Osteoblast (primary cell): ENCODE results near the gene NRAS. TPM values are rescaled to one million over a fixed set of nuclear protein-coding genes. Genes with fewer than 3 reads are reported as not detected.

Source experiments
- DNase-seq: peaks from one replicate; pipeline ENCODE4 v3.0.0; 2011; ENCODE audit warnings: low spot score, mixed read lengths; ENCODE audit not compliant: insufficient read length; ENCODE audit errors: missing footprints
- H2AFZ ChIP-seq: 2 replicates; pipeline ENCODE4 v1.6.0; 2011; ENCODE audit warnings: mild to moderate bottlenecking, low read length
- H3K27ac ChIP-seq: 2 replicates; pipeline ENCODE4 v1.5.1; 2011; ENCODE audit warnings: mild to moderate bottlenecking, low read depth, low read length, moderate library complexity
- H3K27me3 ChIP-seq: 2 replicates; pipeline ENCODE4 v1.6.0; 2012; ENCODE audit warnings: mild to moderate bottlenecking, control low read depth, inconsistent platforms, low read length, moderate library complexity; ENCODE audit not compliant: insufficient read depth
- H3K36me3 ChIP-seq: 2 replicates; pipeline ENCODE4 v1.5.1; 2011; ENCODE audit warnings: mild to moderate bottlenecking, low read length, control low read depth, moderate library complexity; ENCODE audit not compliant: insufficient read depth
- H3K4me1 ChIP-seq: 2 replicates; pipeline ENCODE4 v1.5.1; 2011; ENCODE audit warnings: mild to moderate bottlenecking, low read length, control low read depth, moderate library complexity; ENCODE audit not compliant: insufficient read depth
- H3K4me2 ChIP-seq: 2 replicates; pipeline ENCODE4 v1.6.0; 2011; ENCODE audit warnings: mild to moderate bottlenecking, low read length; ENCODE audit not compliant: insufficient read depth
- H3K4me3 ChIP-seq: fragments of 200-600 bp; sonication (generic); 3 replicates; pipeline ENCODE4 v1.5.1; 2012; ENCODE audit warnings: mild to moderate bottlenecking, low read length, inconsistent platforms; ENCODE audit not compliant: insufficient read depth
- H3K79me2 ChIP-seq: 2 replicates; pipeline ENCODE4 v1.6.0; 2012; ENCODE audit warnings: mild to moderate bottlenecking, low read length, control low read depth, inconsistent platforms; ENCODE audit not compliant: insufficient read depth
- H3K9me3 ChIP-seq: 2 replicates; pipeline ENCODE4 v1.5.1; 2011; ENCODE audit warnings: low read depth, low read length, control low read depth
- H4K20me1 ChIP-seq: 2 replicates; pipeline ENCODE4 v1.6.0; 2012; ENCODE audit warnings: mild to moderate bottlenecking, low read length, control low read depth; ENCODE audit not compliant: insufficient read depth
- total RNA-seq: library from RNA; depleted of rRNA; stranded (reverse); fragments of >200 nt; gene quantifications from 2 replicates; pipeline ENCODE4 v1.2.3, GENCODE V29; 2012
- TF ChIP-seq, protein P1 (sequence below): IDR thresholded peaks from 2 replicates; pipeline ENCODE4 v1.5.1; 2011; ENCODE audit warnings: mild to moderate bottlenecking, low read depth, low read length, moderate library complexity; ENCODE audit errors: extremely low read depth

Gene NRAS
- total RNA-seq, 1 donor = 67.0 TPM

DNA sequence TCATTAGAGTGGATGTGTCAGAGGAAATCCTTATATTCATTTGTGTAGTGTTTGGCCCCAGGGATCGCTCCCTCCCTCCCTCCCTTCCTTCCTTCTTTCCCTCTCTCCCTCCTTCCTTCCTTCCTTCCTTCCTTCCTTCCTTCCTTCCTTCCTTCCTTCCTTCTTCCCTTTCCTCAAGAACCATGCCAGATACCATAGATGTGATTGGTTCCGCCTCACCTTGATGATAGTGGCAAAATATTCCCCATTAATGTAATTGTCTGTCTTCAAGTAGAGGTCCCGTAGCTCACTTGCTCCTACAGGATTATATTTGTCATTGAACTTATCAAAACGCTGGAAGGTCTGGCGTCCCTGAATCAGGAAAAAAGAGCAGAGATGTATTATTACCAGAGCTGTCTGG, 38.9 kb downstream of the NRAS start:
- Histone ChIP-seq H4K20me1 (no peaks in the 10 kb centered on the region), H3K9me3 (no peaks in the 10 kb centered on the region), H3K4me2 (no peak overlapping the region), H3K27ac (no peak overlapping the region), H2AFZ (no peak overlapping the region), H3K27me3 (peaks cover 22% of the 10 kb centered on the region), H3K79me2 (no peaks in the 10 kb centered on the region), H3K4me3 (no peak overlapping the region), H3K36me3 (no peaks in the 10 kb centered on the region), H3K4me1 (no peaks in the 10 kb centered on the region)
- TF ChIP-seq, protein P1, sequence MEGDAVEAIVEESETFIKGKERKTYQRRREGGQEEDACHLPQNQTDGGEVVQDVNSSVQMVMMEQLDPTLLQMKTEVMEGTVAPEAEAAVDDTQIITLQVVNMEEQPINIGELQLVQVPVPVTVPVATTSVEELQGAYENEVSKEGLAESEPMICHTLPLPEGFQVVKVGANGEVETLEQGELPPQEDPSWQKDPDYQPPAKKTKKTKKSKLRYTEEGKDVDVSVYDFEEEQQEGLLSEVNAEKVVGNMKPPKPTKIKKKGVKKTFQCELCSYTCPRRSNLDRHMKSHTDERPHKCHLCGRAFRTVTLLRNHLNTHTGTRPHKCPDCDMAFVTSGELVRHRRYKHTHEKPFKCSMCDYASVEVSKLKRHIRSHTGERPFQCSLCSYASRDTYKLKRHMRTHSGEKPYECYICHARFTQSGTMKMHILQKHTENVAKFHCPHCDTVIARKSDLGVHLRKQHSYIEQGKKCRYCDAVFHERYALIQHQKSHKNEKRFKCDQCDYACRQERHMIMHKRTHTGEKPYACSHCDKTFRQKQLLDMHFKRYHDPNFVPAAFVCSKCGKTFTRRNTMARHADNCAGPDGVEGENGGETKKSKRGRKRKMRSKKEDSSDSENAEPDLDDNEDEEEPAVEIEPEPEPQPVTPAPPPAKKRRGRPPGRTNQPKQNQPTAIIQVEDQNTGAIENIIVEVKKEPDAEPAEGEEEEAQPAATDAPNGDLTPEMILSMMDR = no peak
- DNase-seq = no peak

DNA sequence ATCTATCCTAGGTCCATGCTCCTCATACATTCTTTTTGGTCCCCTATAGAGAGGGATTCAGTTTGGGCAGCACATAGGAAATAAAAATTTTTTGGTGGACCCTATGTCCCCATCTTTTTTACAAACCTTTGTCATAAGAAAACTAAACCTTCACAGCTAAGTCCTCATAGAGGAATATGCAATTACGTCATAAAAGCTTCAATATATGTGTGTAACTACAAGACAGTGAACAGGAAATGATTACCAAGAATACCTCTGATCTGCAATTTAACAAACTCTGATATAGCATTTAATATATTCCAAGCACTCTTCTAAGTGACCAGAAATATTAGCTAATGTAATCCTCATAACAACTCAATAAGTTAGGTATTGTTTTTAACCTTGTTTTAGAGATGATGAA, 40.5 kb downstream of the NRAS start:
- Histone ChIP-seq H3K9me3 (no peaks in the 10 kb centered on the region), H3K79me2 (no peaks in the 10 kb centered on the region), H3K27ac (no peak overlapping the region), H3K4me1 (no peaks in the 10 kb centered on the region), H4K20me1 (no peaks in the 10 kb centered on the region), H3K4me3 (no peak overlapping the region), H3K27me3 (peaks cover 22% of the 10 kb centered on the region), H2AFZ (no peak overlapping the region), H3K36me3 (no peaks in the 10 kb centered on the region), H3K4me2 (no peak overlapping the region)
- no peak for DNase-seq
- TF ChIP-seq, protein P1 = no peak

DNA sequence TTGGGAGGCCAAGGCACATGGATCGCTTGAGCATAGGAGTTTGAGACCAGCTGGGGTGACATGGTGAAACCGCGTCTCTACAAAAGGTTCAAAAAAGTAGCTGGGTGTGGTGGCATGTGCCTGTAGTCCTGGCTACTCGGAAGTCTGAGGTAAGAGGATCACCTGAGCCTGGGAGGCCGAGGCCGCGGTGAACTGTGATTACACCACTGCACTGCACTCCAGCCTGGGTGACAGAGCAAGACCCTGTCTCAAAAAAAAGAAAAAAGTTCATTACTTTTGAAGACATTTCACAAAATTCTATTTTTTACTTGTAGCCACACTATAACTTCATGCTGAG, 44.7 kb downstream of the NRAS start:
- Histone ChIP-seq H3K27me3 (peaks cover 11% of the 10 kb centered on the region), H3K79me2 (peaks cover 7% of the 10 kb centered on the region), H3K4me1 (peaks cover 7% of the 10 kb centered on the region), H3K4me3 (no peak overlapping the region), H3K36me3 (no peaks in the 10 kb centered on the region), H3K4me2 (no peak overlapping the region), H4K20me1 (no peaks in the 10 kb centered on the region), H3K9me3 (no peaks in the 10 kb centered on the region), H2AFZ (no peak overlapping the region), H3K27ac (no peak overlapping the region)
- TF ChIP-seq, protein P1 = no peak
- no peak for DNase-seq

DNA sequence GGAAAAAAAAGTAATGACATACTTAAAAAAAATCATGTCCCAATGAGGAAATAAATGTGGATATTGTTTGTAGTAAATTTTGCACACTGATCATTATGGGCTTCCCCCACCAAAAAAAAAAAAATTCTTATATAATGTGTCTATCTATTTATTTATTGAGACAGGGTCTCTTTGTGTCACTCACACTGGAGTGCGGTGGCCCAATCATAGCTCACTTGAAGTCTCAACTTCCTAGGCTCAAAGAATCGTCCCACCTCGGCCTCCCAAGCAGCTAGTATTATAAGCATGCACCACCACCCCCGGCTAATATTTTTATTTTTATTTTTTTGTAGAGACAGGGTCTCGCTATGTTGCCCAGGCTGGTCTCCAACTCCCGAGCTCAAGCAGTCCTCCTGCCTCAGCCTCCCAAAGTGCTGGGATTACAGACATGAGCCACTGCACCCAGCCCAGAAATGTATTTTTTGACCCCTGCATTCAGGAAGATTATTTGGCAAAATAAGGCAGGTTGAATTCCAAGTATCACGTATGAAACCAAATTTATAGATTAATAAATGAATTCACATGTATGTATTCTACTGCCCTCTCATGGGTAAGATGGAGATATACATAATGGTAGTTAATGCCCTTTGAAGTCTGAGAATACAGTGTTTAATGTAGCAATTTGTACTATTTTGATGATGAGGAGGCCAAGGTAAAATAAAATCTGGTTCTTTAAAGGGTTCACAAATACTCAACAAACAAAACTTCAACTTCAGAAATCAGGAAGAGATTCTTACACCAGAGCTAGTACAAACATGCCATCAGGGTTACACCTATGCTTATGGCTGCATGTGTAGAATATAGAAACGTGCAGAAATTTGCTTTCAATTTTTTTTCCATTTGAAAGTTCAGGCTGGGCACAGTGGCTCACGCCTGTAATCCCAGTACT, 45.3 kb downstream of the NRAS start:
- Histone ChIP-seq H3K79me2 (peaks cover 10% of the 10 kb centered on the region), H4K20me1 (no peaks in the 10 kb centered on the region), H2AFZ (no peak overlapping the region), H3K36me3 (no peaks in the 10 kb centered on the region), H3K4me1 (peaks cover 7% of the 10 kb centered on the region), H3K9me3 (no peaks in the 10 kb centered on the region), H3K27ac (no peak overlapping the region), H3K4me3 (no peak overlapping the region), H3K27me3 (peaks cover 11% of the 10 kb centered on the region), H3K4me2 (peak overlapping the region; percentile 98)
- TF ChIP-seq, protein P1 = peak; percentile 43
- peak; percentile 74 for DNase-seq
